RWPE2 (cell line): Measurements from ENCODE around the gene NXPE3.

Source experiments
- ATAC-seq: fragments of 200-7000 bp; cut with Tn5 transposase; 3 replicates; pipeline ENCODE4 v1.9.1; 2021; ENCODE audit warnings: low read depth
- DNase-seq: peaks from one replicate; pipeline ENCODE4 v3.0.0-alpha.2; 2020; ENCODE audit warnings: low spot score
- H3K27ac ChIP-seq: fragments of 450-650 bp; 2 replicates; pipeline ENCODE4 v1.5.1; 2017; ENCODE audit warnings: mild to moderate bottlenecking; ENCODE audit not compliant: poor library complexity, severe bottlenecking
- H3K27me3 ChIP-seq: fragments of 250-450 bp; sonication (Bioruptor Pico); 2 replicates; pipeline ENCODE4 v1.5.1; 2021; ENCODE audit warnings: mild to moderate bottlenecking, moderate library complexity; ENCODE audit not compliant: insufficient read depth, poor library complexity, severe bottlenecking
- H3K36me3 ChIP-seq: fragments of 250-450 bp; sonication (Bioruptor Pico); 2 replicates; pipeline ENCODE4 v1.5.1; 2020; ENCODE audit warnings: low read depth, mild to moderate bottlenecking, moderate library complexity
- H3K4me1 ChIP-seq: fragments of 250-450 bp; sonication (Bioruptor Pico); 2 replicates; pipeline ENCODE4 v1.5.1; 2021; ENCODE audit warnings: mild to moderate bottlenecking, moderate library complexity; ENCODE audit not compliant: insufficient read depth, poor library complexity, severe bottlenecking
- H3K4me3 ChIP-seq: fragments of 250-450 bp; sonication (Bioruptor Pico); 2 replicates; pipeline ENCODE4 v1.5.1; 2021; ENCODE audit warnings: mild to moderate bottlenecking, moderate library complexity; ENCODE audit not compliant: severe bottlenecking
- H3K9me3 ChIP-seq: fragments of 250-450 bp; sonication (Bioruptor Pico); 2 replicates; pipeline ENCODE4 v1.5.1; 2021; ENCODE audit warnings: mild to moderate bottlenecking, moderate library complexity; ENCODE audit not compliant: severe bottlenecking
- TF ChIP-seq, protein P1 (sequence below): fragments of 450-650 bp; IDR thresholded peaks from one replicate; pipeline ENCODE4 v1.5.1; 2017; ENCODE audit warnings: mild to moderate bottlenecking, moderate library complexity; ENCODE audit not compliant: poor library complexity, severe bottlenecking

Gene NXPE3

DNA sequence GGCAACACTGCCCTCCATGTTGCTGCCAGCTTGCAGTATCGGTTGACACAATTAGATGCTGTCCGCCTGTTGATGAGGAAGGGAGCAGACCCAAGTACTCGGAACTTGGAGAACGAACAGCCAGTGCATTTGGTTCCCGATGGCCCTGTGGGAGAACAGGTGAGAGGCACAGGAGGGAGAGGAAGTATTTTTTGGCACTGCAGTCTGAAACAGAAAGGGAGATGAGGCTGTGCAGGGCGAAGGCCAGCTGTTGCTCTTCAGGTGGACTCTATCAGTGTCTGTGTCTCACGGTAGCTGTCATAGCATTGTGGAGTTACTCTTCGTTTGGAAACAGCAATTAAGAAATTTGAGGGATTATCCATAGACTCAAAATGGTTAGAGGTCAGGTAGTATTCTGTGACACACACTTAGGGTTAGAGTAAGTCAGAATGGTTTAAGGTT, 78.3 kb downstream of the NXPE3 start:
- Histone ChIP-seq H3K4me3 (no peak overlapping the region), H3K9me3 (no peaks in the 10 kb centered on the region), H3K4me1 (no peaks in the 10 kb centered on the region), H3K27me3 (no peaks in the 10 kb centered on the region), H3K27ac (no peak overlapping the region), H3K36me3 (peaks cover 91% of the 10 kb centered on the region)
- DNase-seq, result no peak
- ATAC-seq, result no peak
- TF ChIP-seq, protein P1, sequence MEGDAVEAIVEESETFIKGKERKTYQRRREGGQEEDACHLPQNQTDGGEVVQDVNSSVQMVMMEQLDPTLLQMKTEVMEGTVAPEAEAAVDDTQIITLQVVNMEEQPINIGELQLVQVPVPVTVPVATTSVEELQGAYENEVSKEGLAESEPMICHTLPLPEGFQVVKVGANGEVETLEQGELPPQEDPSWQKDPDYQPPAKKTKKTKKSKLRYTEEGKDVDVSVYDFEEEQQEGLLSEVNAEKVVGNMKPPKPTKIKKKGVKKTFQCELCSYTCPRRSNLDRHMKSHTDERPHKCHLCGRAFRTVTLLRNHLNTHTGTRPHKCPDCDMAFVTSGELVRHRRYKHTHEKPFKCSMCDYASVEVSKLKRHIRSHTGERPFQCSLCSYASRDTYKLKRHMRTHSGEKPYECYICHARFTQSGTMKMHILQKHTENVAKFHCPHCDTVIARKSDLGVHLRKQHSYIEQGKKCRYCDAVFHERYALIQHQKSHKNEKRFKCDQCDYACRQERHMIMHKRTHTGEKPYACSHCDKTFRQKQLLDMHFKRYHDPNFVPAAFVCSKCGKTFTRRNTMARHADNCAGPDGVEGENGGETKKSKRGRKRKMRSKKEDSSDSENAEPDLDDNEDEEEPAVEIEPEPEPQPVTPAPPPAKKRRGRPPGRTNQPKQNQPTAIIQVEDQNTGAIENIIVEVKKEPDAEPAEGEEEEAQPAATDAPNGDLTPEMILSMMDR, result no peak

DNA sequence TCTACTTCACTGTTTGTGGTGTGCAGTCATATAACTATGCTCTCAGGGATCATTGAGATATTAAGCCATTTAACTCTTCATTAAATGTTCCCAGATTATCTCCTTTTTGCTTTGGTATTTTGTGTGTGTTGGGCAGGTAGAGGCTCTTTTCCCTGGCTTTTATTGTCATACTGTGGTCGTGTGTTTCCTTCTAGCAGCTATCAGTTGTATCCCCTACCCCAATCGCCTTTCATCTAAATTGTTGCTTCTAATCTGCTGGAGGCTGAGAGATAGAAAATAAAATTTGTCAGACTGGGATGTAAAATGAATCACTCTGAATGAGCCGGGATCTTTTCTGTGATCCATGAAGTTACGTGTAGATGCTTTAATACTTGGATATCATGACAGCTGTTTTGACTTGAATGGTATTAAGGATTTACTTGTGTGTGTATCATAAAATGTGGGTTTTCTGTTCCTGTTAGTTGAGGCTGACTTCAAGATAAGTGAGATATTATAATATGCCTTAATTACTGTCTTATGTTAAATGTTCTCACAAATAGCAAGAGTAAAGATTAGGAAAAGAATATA, 79.5 kb downstream of the NXPE3 start:
- TF ChIP-seq, protein P1, result no peak
- no peak overlapping the region for H3K4me3 ChIP-seq
- DNase-seq (no peak), ATAC-seq (no peak)
- H3K27me3 ChIP-seq, result no peaks in the 10 kb centered on the region
- no peaks in the 10 kb centered on the region for H3K9me3 ChIP-seq
- H3K4me1 ChIP-seq, result no peaks in the 10 kb centered on the region
- H3K27ac ChIP-seq, result no peak overlapping the region
- peaks cover 79% of the 10 kb centered on the region for H3K36me3 ChIP-seq

GRCh38 chr3:101859882-101860448, 81.0 kb downstream of the NXPE3 start:
- DNase-seq (no peak), ATAC-seq (no peak)
- TF ChIP-seq, protein P1, result no peak
- Histone ChIP-seq H3K4me3 (no peak overlapping the region), H3K4me1 (no peaks in the 10 kb centered on the region), H3K9me3 (no peaks in the 10 kb centered on the region), H3K27me3 (no peaks in the 10 kb centered on the region), H3K36me3 (peaks cover 65% of the 10 kb centered on the region), H3K27ac (no peak overlapping the region)

GRCh38 chr3:101861212-101861788, 82.3 kb downstream of the NXPE3 start:
- Histone ChIP-seq H3K4me3 (no peak overlapping the region), H3K27ac (no peak overlapping the region), H3K4me1 (peaks cover 4% of the 10 kb centered on the region), H3K9me3 (no peaks in the 10 kb centered on the region), H3K36me3 (peaks cover 52% of the 10 kb centered on the region), H3K27me3 (no peaks in the 10 kb centered on the region)
- DNase-seq (no peak), ATAC-seq (no peak; the same call in 2 of the 3 replicates)
- TF ChIP-seq, protein P1, result no peak

- Histone ChIP-seq H3K36me3 (peaks cover 46% of the 10 kb centered on the region), H3K4me3 (no peak overlapping the region), H3K9me3 (no peaks in the 10 kb centered on the region), H3K27me3 (no peaks in the 10 kb centered on the region), H3K27ac (no peak overlapping the region), H3K4me1 (peaks cover 4% of the 10 kb centered on the region)
- DNase-seq (no peak), ATAC-seq (no peak)
- TF ChIP-seq, protein P1, result no peak
These were observed 82.9 kb downstream of the NXPE3 start for GRCh38 chr3:101861789-101862415.
